Epithelial cell of proximal tubule (primary cell): ENCODE results near the gene ATG7. TPM values are rescaled to one million over a fixed set of nuclear protein-coding genes. Genes with fewer than 3 reads are reported as not detected.

ENCODE experiments used
- DNase-seq: peaks from one replicate; pipeline ENCODE4 v3.0.0-alpha.2; 2011; ENCODE audit warnings: low read depth
- H3K4me3 ChIP-seq: 2 replicates; pipeline ENCODE4 v1.5.1; 2011; ENCODE audit warnings: low read depth, mild to moderate bottlenecking, low read length
- CTCF ChIP-seq: conservative IDR thresholded peaks from 2 replicates; pipeline ENCODE4 v1.5.1; 2012; ENCODE audit warnings: low read depth, mild to moderate bottlenecking, low read length
- total RNA-seq: library from RNA; depleted of rRNA; stranded (reverse); fragments of >200 nt; gene quantifications from 2 replicates; pipeline ENCODE4 v1.2.3, GENCODE V29; 2015

The ATG7 gene
- total RNA-seq, 1 donor from 2014 or later = 68.5 TPM

DNA sequence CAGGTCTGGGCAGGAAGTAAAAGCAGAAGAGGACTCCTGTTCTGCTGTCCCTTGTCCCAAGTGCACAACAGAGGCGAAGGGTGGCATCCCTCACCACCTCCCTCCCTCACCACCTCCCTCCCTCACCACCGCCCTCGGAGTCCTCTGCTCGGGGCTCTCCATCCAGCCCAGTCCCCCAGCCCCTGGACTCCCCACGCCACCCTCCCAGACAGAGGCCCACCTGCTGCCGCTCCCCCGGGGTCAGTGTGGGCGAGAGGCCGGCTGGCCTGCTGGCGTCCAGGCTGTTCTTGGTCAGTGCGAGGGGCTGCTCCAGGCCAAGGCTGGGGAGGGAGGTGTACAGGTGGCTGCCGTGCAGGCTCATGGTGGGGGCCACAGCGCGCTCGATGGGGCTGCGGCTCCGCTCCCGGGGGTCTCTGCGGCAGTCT, 292.4 kb downstream of the ATG7 start:
- H3K4me3 ChIP-seq = no peak overlapping the region
- DNase-seq = no peak
- no peak for TF ChIP-seq CTCF

GRCh38 chr3:11565072-11565471, 292.9 kb downstream of the ATG7 start:
- DNase-seq = no peak
- TF ChIP-seq CTCF = no peak
- H3K4me3 ChIP-seq = no peak overlapping the region

GRCh38 chr3:11565492-11565891, 293.3 kb downstream of the ATG7 start:
- no peak overlapping the region for H3K4me3 ChIP-seq
- DNase-seq = no peak
- no peak for TF ChIP-seq CTCF

GRCh38 chr3:11565932-11566331, 293.7 kb downstream of the ATG7 start:
- DNase-seq = no peak
- H3K4me3 ChIP-seq = no peak overlapping the region
- TF ChIP-seq CTCF = no peak

GRCh38 chr3:11566478-11566877, 294.3 kb downstream of the ATG7 start:
- no peak for TF ChIP-seq CTCF
- DNase-seq = no peak
- H3K4me3 ChIP-seq = no peak overlapping the region

DNA sequence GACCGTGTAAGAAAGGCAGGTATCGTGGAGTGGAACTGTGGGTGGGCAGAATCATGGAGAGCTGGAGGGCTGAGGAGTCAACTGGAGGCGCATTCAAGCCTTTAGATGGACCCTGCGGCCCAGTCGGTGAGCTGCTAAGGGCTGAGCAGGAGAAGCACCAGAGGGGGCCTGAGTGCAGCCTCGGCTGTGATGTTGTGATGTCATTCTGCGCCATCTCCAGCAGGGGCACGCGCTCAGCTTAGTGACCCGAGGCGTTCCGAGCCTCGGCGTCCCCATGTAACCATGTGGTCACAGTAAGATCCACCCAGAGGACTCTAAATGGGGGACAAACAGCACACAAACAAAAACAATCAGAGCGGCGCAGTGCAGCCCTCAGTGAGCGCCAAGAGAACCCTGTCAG, 294.7 kb downstream of the ATG7 start:
- TF ChIP-seq CTCF = no peak
- DNase-seq = no peak
- H3K4me3 ChIP-seq = no peak overlapping the region

- no peak for DNase-seq
- peak overlapping the region; percentile 25 for H3K4me3 ChIP-seq
- TF ChIP-seq CTCF = no peak
These were observed 295.6 kb downstream of the ATG7 start for GRCh38 chr3:11567516-11568467.
